Astrocyte of the cerebellum (primary cell): ENCODE results near the gene PDE8A.

ENCODE experiments used
- DNase-seq: peaks from one replicate; pipeline ENCODE4 v3.0.0-alpha.2; 2011; ENCODE audit warnings: low read depth
- H3K4me3 ChIP-seq: 2 replicates; pipeline ENCODE4 v1.5.1; 2011; ENCODE audit warnings: mild to moderate bottlenecking, low read depth, low read length, moderate library complexity
- CTCF ChIP-seq: IDR thresholded peaks from 2 replicates; pipeline ENCODE4 v1.5.1; 2012; ENCODE audit warnings: low read length, low read depth, moderate library complexity, mild to moderate bottlenecking; ENCODE audit errors: missing control alignments
- in situ Hi-C: cut with HindIII; loops from 2 replicates; pipeline ENCODE4 v1.10.0; 2017; ENCODE audit warnings: low sequenced_read_pairs

Gene PDE8A

GRCh38 chr15:85112997-85113396 lies 131.3 kb downstream of the PDE8A start:
- H3K4me3 ChIP-seq = no peak overlapping the region
- in situ Hi-C loops = no loop called here
- DNase-seq = no peak
- no peak for TF ChIP-seq CTCF

GRCh38 chr15:85114886-85115285 lies 133.2 kb downstream of the PDE8A start:
- no peak overlapping the region for H3K4me3 ChIP-seq
- no peak for DNase-seq
- no peak for TF ChIP-seq CTCF
- in situ Hi-C loops = no loop called here

- no peak for TF ChIP-seq CTCF
- in situ Hi-C loops = no loop called here
- no peak overlapping the region for H3K4me3 ChIP-seq
- no peak for DNase-seq
Observed at GRCh38 chr15:85116066-85116465, 134.4 kb downstream of the PDE8A start.

- H3K4me3 ChIP-seq = no peak overlapping the region
- DNase-seq = no peak
- in situ Hi-C loops = no loop called here
- TF ChIP-seq CTCF = no peak
Observed at GRCh38 chr15:85116494-85116893, 134.8 kb downstream of the PDE8A start.

- no peak overlapping the region for H3K4me3 ChIP-seq
- no peak for DNase-seq
- in situ Hi-C loops = no loop called here
- no peak for TF ChIP-seq CTCF
Observed at GRCh38 chr15:85116925-85117646, 135.4 kb downstream of the PDE8A start.

GRCh38 chr15:85118173-85118572 lies 136.5 kb downstream of the PDE8A start:
- in situ Hi-C loops = no loop called here
- no peak for TF ChIP-seq CTCF

More at GRCh38 chr15:85118173-85118572, 136.5 kb downstream of the PDE8A start:
- no peak for DNase-seq
- H3K4me3 ChIP-seq = no peak overlapping the region
